HCT116 (cell line): Measurements from ENCODE around the gene IFNA21. TPM values are rescaled to one million over a fixed set of nuclear protein-coding genes. Genes with fewer than 3 reads are reported as not detected.

ENCODE experiments used
- ATAC-seq: fragments of 200-7000 bp; cut with Tn5 transposase; 2 replicates; pipeline ENCODE4 v1.9.1; 2020; ENCODE audit warnings: mild to moderate bottlenecking, moderate library complexity
- BruUV-seq: library from RNA; stranded (reverse); fragments of 400-500 nt; replicated peaks from 2 replicates; lab custom pipeline; 2021; lab: Mats Ljungman, UMichigan
- CTCF ChIA-PET: fragments of 300-600 bp; sonication (Branson Sonifier 250); formaldehyde crosslinking; loops from one replicate; lab custom pipeline; 2021; ENCODE audit warnings: antibody characterized with exemption; lab: Charles Lee
- POLR2A ChIA-PET: fragments of 300-600, 350-600 bp; sonication (Branson Sonifier 250); formaldehyde crosslinking; loops from one replicate; lab custom pipeline; 2021; ENCODE audit warnings: antibody characterized with exemption; lab: Charles Lee
- RAD21 ChIA-PET, 2 experiments: fragments of 300-600 bp; sonication (Branson Sonifier 250); formaldehyde crosslinking; loops; one replicate each; lab custom pipeline; 2023; ENCODE audit warnings: low total read pairs in 2 of 2; ENCODE audit not compliant: uncharacterized antibody in 2 of 2, unreplicated experiment in 2 of 2, low non-redundant PET in 1 of 2; lab: Charles Lee
- DNase-seq: peaks from one replicate; pipeline ENCODE4 v3.0.0-alpha.2; 2010; ENCODE audit warnings: low read depth, low spot score
- H2AFZ ChIP-seq: fragments of 200-600 bp; shearing (Covaris generic), sonication (generic); 2 replicates; pipeline ENCODE4 v1.6.1; 2017; ENCODE audit warnings: low read depth, mixed run types, mixed read lengths, antibody characterized with exemption, low read length; ENCODE audit not compliant: poor library complexity, severe bottlenecking
- H3K27ac ChIP-seq: 2 replicates; pipeline ENCODE4 v1.5.1; 2012; ENCODE audit warnings: low read depth, low read length
- H3K27me3 ChIP-seq: fragments of 200-600 bp; sonication (generic); 2 replicates; pipeline ENCODE4 v1.6.1; 2016; ENCODE audit warnings: mixed run types, low read length, mixed read lengths; ENCODE audit not compliant: insufficient read depth
- H3K36me3 ChIP-seq, 2 experiments: fragments of 200-500 bp in 1 of 2; fragments of 200-600 bp in 1 of 2; sonication (Bioruptor generic) in 1 of 2; sonication (generic) in 1 of 2; 2 replicates each; pipeline versions ENCODE4 v1.5.1 to v1.6.1; 2014 to 2016; ENCODE audit warnings: low read length in 2 of 2, inconsistent platforms in 1 of 2, mixed read lengths in 1 of 2, mixed run types in 1 of 2; ENCODE audit not compliant: insufficient read depth in 2 of 2, control insufficient read depth in 1 of 2
- H3K4me1 ChIP-seq, 2 experiments: fragments of 200-600 bp in 1 of 2; sonication (generic) in 1 of 2; 2 replicates each; pipeline versions ENCODE4 v1.5.1 to v1.6.1; 2012 to 2017; ENCODE audit warnings: low read length in 2 of 2, inconsistent platforms in 1 of 2, mild to moderate bottlenecking in 1 of 2, mixed read lengths in 1 of 2, mixed run types in 1 of 2, moderate library complexity in 1 of 2; ENCODE audit not compliant: insufficient read depth in 2 of 2, control insufficient read depth in 1 of 2
- H3K4me2 ChIP-seq: fragments of 200-600 bp; sonication (generic); 2 replicates; pipeline ENCODE4 v1.6.1; 2017; ENCODE audit warnings: mixed run types, low read length, mixed read lengths
- H3K4me3 ChIP-seq, 2 experiments: fragments of 200-600 bp in 1 of 2; sonication (generic) in 1 of 2; replicated peaks in 1 of 2; 2 replicates each; pipeline ENCODE4 v1.5.1; 2011 to 2016; ENCODE audit warnings: low read length in 2 of 2, control low read depth in 1 of 2, low read depth in 1 of 2, mild to moderate bottlenecking in 1 of 2, mixed read lengths in 1 of 2, mixed run types in 1 of 2
- H3K79me2 ChIP-seq: fragments of 200-600 bp; sonication (generic); 2 replicates; pipeline ENCODE4 v1.6.1; 2017; ENCODE audit warnings: mild to moderate bottlenecking, mixed run types, low read length, moderate library complexity, mixed read lengths; ENCODE audit not compliant: insufficient read depth
- H3K9ac ChIP-seq: fragments of 200-600 bp; sonication (generic); 2 replicates; pipeline ENCODE4 v1.6.1; 2016; ENCODE audit warnings: low read length, mixed read lengths
- H3K9me2 ChIP-seq: fragments of 200-600 bp; sonication (generic), shearing (Covaris generic); 2 replicates; pipeline ENCODE4 v1.6.1; 2017; ENCODE audit warnings: mixed run types, mild to moderate bottlenecking, moderate library complexity; ENCODE audit not compliant: insufficient read depth
- H3K9me3 ChIP-seq, 2 experiments: fragments of 200-500 bp in 1 of 2; fragments of 200-600 bp in 1 of 2; sonication (Bioruptor generic) in 1 of 2; sonication (generic) in 1 of 2; 2 replicates each; pipeline ENCODE4 v1.6.1; 2014 to 2017; ENCODE audit warnings: low read length in 2 of 2, mixed read lengths in 2 of 2, inconsistent platforms in 1 of 2, low read depth in 1 of 2, mild to moderate bottlenecking in 1 of 2, mixed run types in 1 of 2, moderate library complexity in 1 of 2; ENCODE audit not compliant: control insufficient read depth in 1 of 2, insufficient read depth in 1 of 2
- H4K20me1 ChIP-seq: fragments of 200-600 bp; sonication (generic), shearing (Covaris generic); 2 replicates; pipeline ENCODE4 v1.6.1; 2017; ENCODE audit warnings: mixed run types, mild to moderate bottlenecking, moderate library complexity; ENCODE audit not compliant: insufficient read depth
- ATF3 ChIP-seq: IDR thresholded peaks from 2 replicates; pipeline ENCODE4 v1.6.1; 2012
- CBX3 ChIP-seq: IDR thresholded peaks from 2 replicates; pipeline ENCODE4 v1.6.1; 2012; ENCODE audit warnings: low read depth
- CEBPB ChIP-seq: IDR thresholded peaks from 2 replicates; pipeline ENCODE4 v1.6.1; 2012; ENCODE audit warnings: low read depth
- CTCF ChIP-seq, 3 experiments: fragments of 200-600 bp in 1 of 3; sonication (generic) in 1 of 3; IDR thresholded peaks in 2 of 3; conservative IDR thresholded peaks in 1 of 3; 2 replicates each; pipeline ENCODE4 v1.5.1; 2012 to 2017; ENCODE audit warnings: low read depth in 2 of 3, low read length in 2 of 3, antibody characterized with exemption in 1 of 3, borderline replicate concordance in 1 of 3, control low read depth in 1 of 3, mild to moderate bottlenecking in 1 of 3, mixed read lengths in 1 of 3, mixed run types in 1 of 3, moderate library complexity in 1 of 3; ENCODE audit not compliant: insufficient read depth in 1 of 3
- EGR1 ChIP-seq: IDR thresholded peaks from 2 replicates; pipeline ENCODE4 v1.6.1; 2012; ENCODE audit warnings: low read depth
- ELF1 ChIP-seq: IDR thresholded peaks from 2 replicates; pipeline ENCODE4 v1.6.1; 2012; ENCODE audit warnings: low read depth, borderline replicate concordance
- EZH2 ChIP-seq: fragments of 200-600 bp; sonication (generic); IDR thresholded peaks from 2 replicates; pipeline ENCODE4 v1.6.1; 2017; ENCODE audit warnings: antibody characterized with exemption, mixed run types
- EZH2phosphoT487 ChIP-seq: fragments of 200-600 bp; IDR thresholded peaks from 2 replicates; pipeline ENCODE4 v1.6.1; 2018; ENCODE audit warnings: antibody characterized with exemption, borderline replicate concordance
- FOSL1 ChIP-seq: IDR thresholded peaks from 2 replicates; pipeline ENCODE4 v1.6.1; 2012; ENCODE audit warnings: low read depth
- JUND ChIP-seq: IDR thresholded peaks from 2 replicates; pipeline ENCODE4 v1.6.1; 2012
- MAX ChIP-seq: IDR thresholded peaks from 2 replicates; pipeline ENCODE4 v1.6.1; 2012
- POLR2A ChIP-seq: IDR thresholded peaks from 2 replicates; pipeline ENCODE4 v1.7.0; 2011; ENCODE audit warnings: borderline replicate concordance; ENCODE audit not compliant: insufficient read depth, insufficient read length; ENCODE audit errors: extremely low read depth
- RAD21 ChIP-seq: IDR thresholded peaks from 2 replicates; pipeline ENCODE4 v1.6.1; 2012; ENCODE audit warnings: low read depth, mild to moderate bottlenecking
- SIN3A ChIP-seq: IDR thresholded peaks from 2 replicates; pipeline ENCODE4 v1.6.1; 2012; ENCODE audit warnings: low read depth
- SP1 ChIP-seq: IDR thresholded peaks from 2 replicates; pipeline ENCODE4 v1.6.1; 2012; ENCODE audit warnings: low read depth
- SRF ChIP-seq: IDR thresholded peaks from 2 replicates; pipeline ENCODE4 v1.6.1; 2012; ENCODE audit warnings: low read depth
- TCF7L2 ChIP-seq: IDR thresholded peaks from 2 replicates; pipeline ENCODE4 v1.7.0; 2011; ENCODE audit warnings: borderline replicate concordance, inconsistent platforms; ENCODE audit not compliant: insufficient read depth, insufficient read length; ENCODE audit errors: extremely low read depth
- YY1 ChIP-seq: IDR thresholded peaks from 2 replicates; pipeline ENCODE4 v1.6.1; 2011; ENCODE audit warnings: low read length, low read depth, moderate library complexity, mild to moderate bottlenecking; ENCODE audit not compliant: insufficient replicate concordance; ENCODE audit errors: extremely low read depth
- ZBTB33 ChIP-seq: IDR thresholded peaks from 2 replicates; pipeline ENCODE4 v1.6.1; 2011; ENCODE audit warnings: mild to moderate bottlenecking, low read length, moderate library complexity; ENCODE audit not compliant: insufficient replicate concordance; ENCODE audit errors: extremely low read depth
- ZNF274 ChIP-seq: fragments of 200-500 bp; sonication (Bioruptor generic); IDR thresholded peaks from 2 replicates; pipeline ENCODE4 v1.6.1; 2014; ENCODE audit warnings: mild to moderate bottlenecking, low read depth, low read length, inconsistent platforms
- intact Hi-C: fragments of 100-400 bp; cut with micrococcal nuclease; formaldehyde crosslinking; loops from 2 replicates; pipeline ENCODE4 v1.10.0; 2022
- total RNA-seq: library from RNA; stranded (reverse); gene quantifications from one replicate; pipeline ENCODE4 v1.2.1, GENCODE V29; 2021; ENCODE audit not compliant: unreplicated experiment

The IFNA21 gene
- total RNA-seq, 1 experiment from 2014 or later = not detected

GRCh38 chr9:21160178-21160577, 6.3 kb downstream of the IFNA21 start:
- RAD21 ChIA-PET = no interaction called here
- CTCF ChIA-PET = interaction anchor here (1.0 kb wide), 1 partner anchor 23 kb away, joined by 5 read pairs; no protein-coding TSS in a partner anchor

More at GRCh38 chr9:21160178-21160577, 6.3 kb downstream of the IFNA21 start:
- intact Hi-C loops = no loop called here
- Histone ChIP-seq H3K9me2 (no peaks in the 10 kb centered on the region), H3K9me3 (no peaks in the 10 kb centered on the region), H4K20me1 (no peaks in the 10 kb centered on the region), H3K27ac (no peak overlapping the region), H2AFZ (no peak overlapping the region)
- POLR2A ChIA-PET = no interaction called here
- no peak for ATAC-seq
- TF ChIP-seq YY1 = no peak
- TF ChIP-seq SRF = no peak
- TF ChIP-seq POLR2A = no peak
- TF ChIP-seq TCF7L2 = no peak
- no peak for TF ChIP-seq CTCF (IDR thresholded peaks at IDR 0.05 in 2 of 3, conservative IDR thresholded peaks at IDR 0.05 in 1 of 3; ENCODE audit: borderline replicate concordance in 1 of 3, insufficient read depth in 1 of 3, low read depth in 2 of 3, low read length in 2 of 3)
- no peak for TF ChIP-seq EGR1
- no peak for TF ChIP-seq CEBPB
- TF ChIP-seq SP1 = no peak
- TF ChIP-seq SIN3A = no peak
- no peak for TF ChIP-seq ATF3
- no peak for TF ChIP-seq FOSL1
- TF ChIP-seq MAX = no peak
- TF ChIP-seq ZBTB33 = no peak
- TF ChIP-seq ELF1 = no peak
- no peak for TF ChIP-seq RAD21
- TF ChIP-seq CBX3 = no peak
- no peak for TF ChIP-seq EZH2phosphoT487
- TF ChIP-seq ZNF274 = no peak
- no peak for TF ChIP-seq EZH2
- TF ChIP-seq JUND = no peak
- TF ChIP-seq, all 23 proteins: peak for 0
- no peak for DNase-seq
- H3K4me3 ChIP-seq = no peak overlapping the region
- no TSS peak for BruUV-seq
- no peak overlapping the region for H3K4me2 ChIP-seq
- H3K36me3 ChIP-seq = no peaks in the 10 kb centered on the region
- no peaks in the 10 kb centered on the region for H3K4me1 ChIP-seq
- no peak overlapping the region for H3K9ac ChIP-seq
- no peaks in the 10 kb centered on the region for H3K27me3 ChIP-seq
- H3K79me2 ChIP-seq = no peaks in the 10 kb centered on the region
